HepG2 (cell line): ENCODE measurements around the gene CITED2. TPM values are rescaled to one million over a fixed set of nuclear protein-coding genes. Genes with fewer than 3 reads are reported as not detected.
A peak's percentile ranks its signal among the peaks of the same experiment; 100 is the strongest.

ENCODE experiments used
- ARHGAP35 ChIP-seq: sonication (generic); formaldehyde crosslinking; IDR thresholded peaks from 2 replicates; pipeline ENCODE4 v1.9.0; 2022; ENCODE audit warnings: mild to moderate bottlenecking, inconsistent platforms, moderate library complexity, missing genetic modification reagents, borderline replicate concordance
- ARID5B ChIP-seq: IDR thresholded peaks from 2 replicates; pipeline ENCODE4 v1.4.0; 2020; ENCODE audit warnings: mild to moderate bottlenecking, missing genetic modification reagents
- BORCS8-MEF2B ChIP-seq: sonication (generic); formaldehyde crosslinking; IDR thresholded peaks from 2 replicates; pipeline ENCODE4 v1.8.0; 2022; ENCODE audit warnings: mild to moderate bottlenecking, missing genetic modification reagents
- CEBPG ChIP-seq: IDR thresholded peaks from 2 replicates; pipeline ENCODE4 v1.6.1; 2016
- CREB3 ChIP-seq: sonication (generic); formaldehyde crosslinking; IDR thresholded peaks from 2 replicates; pipeline ENCODE4 v1.5.0; 2020; ENCODE audit warnings: missing genetic modification reagents
- CREM ChIP-seq, 2 experiments: sonication (generic) in 1 of 2; formaldehyde crosslinking in 1 of 2; IDR thresholded peaks; 2 replicates each; pipeline versions ENCODE4 v1.4.0 to v1.6.1; 2016 to 2020; ENCODE audit warnings: antibody characterized with exemption in 1 of 2, mild to moderate bottlenecking in 1 of 2, missing genetic modification reagents in 1 of 2
- DBP ChIP-seq: sonication (generic); formaldehyde crosslinking; IDR thresholded peaks from 2 replicates; pipeline ENCODE4 v1.4.0; 2020; ENCODE audit warnings: missing genetic modification reagents; ENCODE audit errors: not compliant biosample characterization
- LBX2 ChIP-seq: sonication (generic); formaldehyde crosslinking; IDR thresholded peaks from 2 replicates; pipeline ENCODE4 v1.5.0; 2020; ENCODE audit warnings: missing genetic modification reagents, mild to moderate bottlenecking, borderline replicate concordance
- POLR2A ChIP-seq, 2 experiments: IDR thresholded peaks; 2 replicates each; pipeline ENCODE4 v1.6.1; 2011; ENCODE audit warnings: low read depth in 2 of 2, low read length in 2 of 2, mild to moderate bottlenecking in 1 of 2, moderate library complexity in 1 of 2; ENCODE audit not compliant: insufficient read depth in 1 of 2
- SATB2 ChIP-seq: sonication (generic); formaldehyde crosslinking; IDR thresholded peaks from 2 replicates; pipeline ENCODE4 v1.5.0; 2020; ENCODE audit warnings: missing genetic modification reagents
- SP5 ChIP-seq: IDR thresholded peaks from 2 replicates; pipeline ENCODE4 v1.6.1; 2016; ENCODE audit warnings: low read depth, borderline replicate concordance
- SUZ12 ChIP-seq: fragments of 150-350 bp; IDR thresholded peaks from 2 replicates; pipeline ENCODE4 v1.6.1; 2014; ENCODE audit warnings: low read depth, low read length
- TRAFD1 ChIP-seq: sonication (generic); formaldehyde crosslinking; IDR thresholded peaks from 2 replicates; pipeline ENCODE4 v1.5.1; 2020; ENCODE audit warnings: missing genetic modification reagents, mild to moderate bottlenecking, borderline replicate concordance
- ZBTB42 ChIP-seq: sonication (generic); formaldehyde crosslinking; IDR thresholded peaks from 2 replicates; pipeline ENCODE4 v1.5.0; 2020; ENCODE audit warnings: mild to moderate bottlenecking, missing genetic modification reagents
- ZKSCAN1 ChIP-seq: fragments of 150-350 bp; IDR thresholded peaks from 2 replicates; pipeline ENCODE4 v1.6.1; 2014; ENCODE audit warnings: low read length
- ZNF124 ChIP-seq: sonication (generic); formaldehyde crosslinking; IDR thresholded peaks from 2 replicates; pipeline ENCODE4 v1.4.0; 2020; ENCODE audit warnings: missing genetic modification reagents
- ZNF414 ChIP-seq: sonication (generic); formaldehyde crosslinking; IDR thresholded peaks from 2 replicates; pipeline ENCODE4 v1.5.0; 2020; ENCODE audit warnings: missing genetic modification reagents
- ZNF597 ChIP-seq: sonication (generic); formaldehyde crosslinking; IDR thresholded peaks from 2 replicates; pipeline ENCODE4 v1.5.0; 2020; ENCODE audit warnings: missing genetic modification reagents
- ZNF790 ChIP-seq: sonication (generic); formaldehyde crosslinking; IDR thresholded peaks from 2 replicates; pipeline ENCODE4 v1.8.0; 2022; ENCODE audit warnings: missing genetic modification reagents, mild to moderate bottlenecking, borderline replicate concordance
- polyA plus RNA-seq, 8 experiments: library from polyadenylated mRNA; depleted of rRNA in 3 of 8; stranded (reverse) in 7 of 8; unstranded in 1 of 8; fragments of >200 nt; fragmentation: Illumina TruSeq in 4 of 8; extraction: Trizol in 4 of 8; gene quantifications; 2 replicates each; pipeline versions ENCODE4 v1.2.1 to v1.2.3, GENCODE V29; 2011 to 2016; ENCODE audit warnings: low read depth in 4 of 8, missing spikeins in 1 of 8, mixed read lengths in 1 of 8; ENCODE audit not compliant: insufficient read depth in 1 of 8
- total RNA-seq, 5 experiments: library from RNA; depleted of rRNA; stranded (reverse); fragments of >200 nt; fragmentation: Illumina TruSeq; extraction: Trizol; gene quantifications; 2 replicates each; pipeline ENCODE4 v1.2.3, GENCODE V29; 2016; ENCODE audit warnings: low read depth in 1 of 5

CITED2 gene
- total and polyA plus RNA-seq, 2 of the 13 experiments (the other 11 are each of a cell fraction or from before 2014, with no cell fraction given) = 17.6 to 57.2 TPM

- TF ChIP-seq CREM (IDR thresholded peaks at IDR 0.05) (0 out of 2 replicates have a peak, but pooled peaks have one; percentile 12), CREM (CRISPR knock-in tag; IDR thresholded peaks at IDR 0.05) (no peak), ZKSCAN1 (0 out of 2 replicates have a peak, but pooled peaks have one; percentile 42), SUZ12 (no peak), CEBPG (CRISPR knock-in tag) (peak; percentile 65), ARHGAP35 (CRISPR knock-in tag) (no peak), POLR2A (IDR thresholded peaks at IDR 0.05; ENCODE audit: insufficient read depth in 1 of 2, low read depth in 2 of 2, low read length in 2 of 2) (peak in 1 of 2 experiments; percentile 48; a peak in 1 of 4 replicates), ZNF414 (no peak), CREB3 (no peak), LBX2 (CRISPR knock-in tag) (no peak), ARID5B (CRISPR knock-in tag) (peak; percentile 80), ZNF597 (CRISPR knock-in tag) (no peak), ZNF790 (CRISPR knock-in tag) (no peak), ZBTB42 (CRISPR knock-in tag) (no peak), TRAFD1 (no peak), ZNF124 (CRISPR knock-in tag) (0 out of 2 replicates have a peak, but pooled peaks have one; percentile 38), BORCS8-MEF2B (CRISPR knock-in tag) (no peak), SP5 (no peak), DBP (no peak), SATB2 (no peak)
These were observed 4.7 kb downstream of the CITED2 start (continued) for GRCh38 chr6:139369568-139370282.
